ENCODE results near the gene TTLL13. TPM values are rescaled to one million over a fixed set of nuclear protein-coding genes. Genes with fewer than 3 reads are reported as not detected.
A peak's percentile ranks its signal among the peaks of the same experiment; 100 is the strongest.

TTLL13 gene
- total RNA-seq, 1 donor from 2014 or later: not detected

DNA sequence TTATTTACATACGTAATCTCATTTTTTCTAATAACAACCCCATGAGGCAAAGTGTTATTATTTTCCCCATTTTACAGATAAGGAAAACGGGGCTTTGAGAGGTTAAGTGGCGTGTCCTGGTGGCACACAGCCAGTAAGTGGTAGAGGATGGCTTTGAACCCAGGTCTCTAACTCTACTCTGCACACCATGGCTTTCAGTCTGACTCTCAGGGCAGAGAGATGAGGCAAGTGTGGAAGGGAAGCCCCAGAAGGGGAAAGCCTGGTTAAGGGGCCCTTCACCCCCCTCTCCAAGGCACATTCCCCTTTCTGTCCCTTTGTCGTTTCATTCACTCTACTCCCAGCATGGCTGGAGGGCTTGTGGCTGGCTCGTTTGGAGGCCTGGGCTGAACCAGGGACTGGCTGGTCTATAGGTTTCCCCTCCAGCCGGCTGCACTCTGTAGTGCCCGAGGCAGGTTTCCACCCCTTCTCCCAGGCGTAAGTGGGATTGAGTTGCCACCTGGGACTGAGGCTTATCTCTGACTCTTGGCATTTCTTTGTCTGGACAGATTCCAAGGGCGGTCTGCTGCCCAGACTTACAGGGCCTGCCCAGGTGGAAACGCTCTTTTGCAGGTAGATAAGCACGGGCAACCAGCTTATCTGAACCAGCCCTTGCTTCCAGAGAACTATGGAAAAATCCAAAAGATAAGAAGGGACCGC, 36.1 kb upstream of the TTLL13 start:
- H3K27ac Mint-ChIP-seq (ENCODE audit: unreplicated experiment): no peak overlapping the region
- H4K20me1 ChIP-seq (ENCODE audit: insufficient read depth, low read length): no peaks in the 10 kb centered on the region
- peaks cover 3% of the 10 kb centered on the region for H3K4me1 Mint-ChIP-seq (ENCODE audit: low read depth, unreplicated experiment)
- TF ChIP-seq EZH2 (IDR thresholded peaks at IDR 0.05; ENCODE audit: insufficient read depth, low read length): no peak
- TF ChIP-seq CTCF (IDR thresholded peaks at IDR 0.05; ENCODE audit: insufficient read depth, low read depth, low read length): no peak
- no peak for DNase-seq (ENCODE audit: low read depth)
- peaks cover 26% of the 10 kb centered on the region for H3K4me1 ChIP-seq (ENCODE audit: insufficient read depth, low read length)
- no peaks in the 10 kb centered on the region for H3K9me3 ChIP-seq (ENCODE audit: insufficient read depth, low read depth, low read length)
- peaks cover 2% of the 10 kb centered on the region for H3K36me3 Mint-ChIP-seq (ENCODE audit: low read depth, unreplicated experiment)
- H3K9me3 Mint-ChIP-seq (ENCODE audit: unreplicated experiment): peaks cover 2% of the 10 kb centered on the region
- H2AFZ ChIP-seq (ENCODE audit: low read depth, low read length): no peak overlapping the region
- H3K27me3 Mint-ChIP-seq (ENCODE audit: low read depth, unreplicated experiment): no peaks in the 10 kb centered on the region
- H3K36me3 ChIP-seq (ENCODE audit: insufficient read depth, low read length): no peaks in the 10 kb centered on the region
- no peak overlapping the region for H3K4me3 ChIP-seq (ENCODE audit: insufficient read depth, low read depth, low read length)
- FAIRE-seq: no peak
- H3K79me2 ChIP-seq (ENCODE audit: insufficient read depth, low read length): no peaks in the 10 kb centered on the region
- H3K27me3 ChIP-seq (ENCODE audit: insufficient read depth, low read length): no peaks in the 10 kb centered on the region
- H3K9ac ChIP-seq (ENCODE audit: low read length): no peak overlapping the region
- no peak overlapping the region for H3K27ac ChIP-seq (ENCODE audit: low read depth, low read length)
- H3K4me3 Mint-ChIP-seq (ENCODE audit: unreplicated experiment): no peak overlapping the region
- no peak overlapping the region for H3K4me2 ChIP-seq (ENCODE audit: low read length)

GRCh38 chr15:90213818-90214204, 35.5 kb upstream of the TTLL13 start:
- H3K27ac Mint-ChIP-seq (ENCODE audit: unreplicated experiment): no peak overlapping the region
- H3K4me3 Mint-ChIP-seq (ENCODE audit: unreplicated experiment): no peak overlapping the region
- H3K27me3 ChIP-seq (ENCODE audit: insufficient read depth, low read length): no peaks in the 10 kb centered on the region
- H3K36me3 Mint-ChIP-seq (ENCODE audit: low read depth, unreplicated experiment): peaks cover 2% of the 10 kb centered on the region
- H2AFZ ChIP-seq (ENCODE audit: low read depth, low read length): no peak overlapping the region
- no peaks in the 10 kb centered on the region for H4K20me1 ChIP-seq (ENCODE audit: insufficient read depth, low read length)
- no peak for DNase-seq (ENCODE audit: low read depth)
- H3K36me3 ChIP-seq (ENCODE audit: insufficient read depth, low read length): no peaks in the 10 kb centered on the region
- TF ChIP-seq CTCF (IDR thresholded peaks at IDR 0.05; ENCODE audit: insufficient read depth, low read depth, low read length) (no peak), EZH2 (IDR thresholded peaks at IDR 0.05; ENCODE audit: insufficient read depth, low read length) (no peak)
- no peak overlapping the region for H3K4me2 ChIP-seq (ENCODE audit: low read length)
- peaks cover 26% of the 10 kb centered on the region for H3K4me1 ChIP-seq (ENCODE audit: insufficient read depth, low read length)
- no peaks in the 10 kb centered on the region for H3K9me3 ChIP-seq (ENCODE audit: insufficient read depth, low read depth, low read length)
- H3K27me3 Mint-ChIP-seq (ENCODE audit: low read depth, unreplicated experiment): no peaks in the 10 kb centered on the region
- H3K79me2 ChIP-seq (ENCODE audit: insufficient read depth, low read length): no peaks in the 10 kb centered on the region
- H3K9ac ChIP-seq (ENCODE audit: low read length): no peak overlapping the region
- FAIRE-seq: no peak
- no peak overlapping the region for H3K4me3 ChIP-seq (ENCODE audit: insufficient read depth, low read depth, low read length)
- peaks cover 3% of the 10 kb centered on the region for H3K4me1 Mint-ChIP-seq (ENCODE audit: low read depth, unreplicated experiment)
- H3K27ac ChIP-seq (ENCODE audit: low read depth, low read length): no peak overlapping the region
- H3K9me3 Mint-ChIP-seq (ENCODE audit: unreplicated experiment): peaks cover 2% of the 10 kb centered on the region

DNA sequence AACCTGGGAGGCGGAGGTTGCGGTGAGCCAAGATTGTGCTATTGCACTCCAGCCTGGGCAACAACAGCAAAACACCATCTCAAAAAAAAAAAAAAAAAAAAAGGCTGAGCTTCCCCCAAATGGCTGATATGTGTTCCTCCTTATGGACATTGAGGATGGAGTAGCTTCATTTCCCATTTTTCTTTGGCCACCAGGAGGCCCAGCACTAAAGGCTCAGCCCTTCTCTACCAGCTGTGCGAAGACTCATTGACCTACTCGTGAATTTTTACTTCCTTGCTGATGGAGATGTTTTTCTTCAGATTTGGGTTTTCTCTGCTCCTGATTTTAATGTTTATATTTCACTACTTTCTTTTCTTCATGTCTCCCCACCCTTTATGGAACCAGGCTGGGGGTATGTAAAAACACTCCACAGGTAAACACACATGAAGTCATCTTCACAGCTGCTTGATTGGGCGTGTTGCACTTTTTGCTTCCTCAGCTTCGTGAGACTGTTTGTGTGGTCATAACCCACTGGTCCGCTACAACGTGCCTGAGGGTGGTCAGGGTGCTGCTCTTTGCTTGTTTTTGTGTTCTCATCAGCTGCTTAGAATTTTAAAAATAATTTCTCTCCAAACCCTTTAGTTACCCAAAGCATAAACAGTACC, 34.7 kb upstream of the TTLL13 start:
- no peak overlapping the region for H3K4me3 ChIP-seq (ENCODE audit: insufficient read depth, low read depth, low read length)
- DNase-seq (ENCODE audit: low read depth) (no peak), FAIRE-seq (no peak)
- H3K9me3 ChIP-seq (ENCODE audit: insufficient read depth, low read depth, low read length): no peaks in the 10 kb centered on the region
- no peak overlapping the region for H3K4me3 Mint-ChIP-seq (ENCODE audit: unreplicated experiment)
- TF ChIP-seq CTCF (IDR thresholded peaks at IDR 0.05; ENCODE audit: insufficient read depth, low read depth, low read length) (peak; percentile 23), EZH2 (IDR thresholded peaks at IDR 0.05; ENCODE audit: insufficient read depth, low read length) (no peak)
- no peak overlapping the region for H3K4me2 ChIP-seq (ENCODE audit: low read length)
- H4K20me1 ChIP-seq (ENCODE audit: insufficient read depth, low read length): no peaks in the 10 kb centered on the region
- H3K4me1 Mint-ChIP-seq (ENCODE audit: low read depth, unreplicated experiment): peaks cover 3% of the 10 kb centered on the region
- H3K79me2 ChIP-seq (ENCODE audit: insufficient read depth, low read length): no peaks in the 10 kb centered on the region
- peaks cover 3% of the 10 kb centered on the region for H3K27me3 Mint-ChIP-seq (ENCODE audit: low read depth, unreplicated experiment)
- H2AFZ ChIP-seq (ENCODE audit: low read depth, low read length): no peak overlapping the region
- peaks cover 2% of the 10 kb centered on the region for H3K9me3 Mint-ChIP-seq (ENCODE audit: unreplicated experiment)
- no peak overlapping the region for H3K27ac ChIP-seq (ENCODE audit: low read depth, low read length)
- peaks cover 2% of the 10 kb centered on the region for H3K36me3 Mint-ChIP-seq (ENCODE audit: low read depth, unreplicated experiment)
- no peaks in the 10 kb centered on the region for H3K36me3 ChIP-seq (ENCODE audit: insufficient read depth, low read length)
- no peaks in the 10 kb centered on the region for H3K27me3 ChIP-seq (ENCODE audit: insufficient read depth, low read length)
- H3K27ac Mint-ChIP-seq (ENCODE audit: unreplicated experiment): no peak overlapping the region
- no peak overlapping the region for H3K9ac ChIP-seq (ENCODE audit: low read length)
- H3K4me1 ChIP-seq (ENCODE audit: insufficient read depth, low read length): peaks cover 24% of the 10 kb centered on the region

All from astrocyte (in vitro differentiated cells and primary cell).